GM10248 (cell line): Measurements from ENCODE around the gene DECR2.

ENCODE experiments used
- CTCF ChIA-PET: fragments of 300-600 bp; sonication (Branson Sonifier 250); formaldehyde crosslinking; extraction: SDS; loops from one replicate; lab custom pipeline; 2021; ENCODE audit warnings: antibody characterized with exemption; lab: Yijun Ruan, JAX
- POLR2A ChIA-PET: fragments of 350-650 bp; sonication (Branson Sonifier 250); formaldehyde crosslinking; extraction: SDS; loops from one replicate; lab custom pipeline; 2020; ENCODE audit warnings: antibody characterized with exemption; lab: Yijun Ruan, JAX
- DNase-seq: peaks from one replicate; pipeline ENCODE4 v3.0.0; 2012; ENCODE audit errors: extremely low spot score
- TF ChIP-seq, protein P1 (sequence below): IDR thresholded peaks from 2 replicates; pipeline ENCODE4 v1.5.1; 2012; ENCODE audit warnings: mild to moderate bottlenecking, low read depth; ENCODE audit errors: extremely low read depth, missing control alignments, control extremely low read depth

Gene DECR2

DNA sequence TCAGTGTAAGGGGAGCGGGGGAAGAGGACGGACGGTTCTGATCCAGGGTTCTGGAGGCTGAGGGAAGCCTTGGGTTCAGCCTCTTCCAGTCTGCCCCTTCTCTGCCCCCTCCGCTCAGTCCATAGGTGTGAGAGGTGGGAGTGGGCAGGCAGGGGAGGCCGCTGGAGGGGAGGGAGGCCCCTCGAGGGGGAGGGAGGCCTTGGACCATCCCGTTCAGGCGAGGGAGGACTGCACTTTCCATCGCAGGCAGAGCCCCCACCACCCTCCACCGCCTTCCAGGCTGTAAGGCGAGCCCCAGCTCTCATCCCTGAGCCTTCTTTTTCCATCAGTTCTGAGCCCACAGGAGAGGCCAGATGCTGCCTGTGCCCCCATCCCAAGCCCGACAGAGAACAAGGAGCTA, 44.9 kb upstream of the DECR2 start:
- TF ChIP-seq, protein P1, sequence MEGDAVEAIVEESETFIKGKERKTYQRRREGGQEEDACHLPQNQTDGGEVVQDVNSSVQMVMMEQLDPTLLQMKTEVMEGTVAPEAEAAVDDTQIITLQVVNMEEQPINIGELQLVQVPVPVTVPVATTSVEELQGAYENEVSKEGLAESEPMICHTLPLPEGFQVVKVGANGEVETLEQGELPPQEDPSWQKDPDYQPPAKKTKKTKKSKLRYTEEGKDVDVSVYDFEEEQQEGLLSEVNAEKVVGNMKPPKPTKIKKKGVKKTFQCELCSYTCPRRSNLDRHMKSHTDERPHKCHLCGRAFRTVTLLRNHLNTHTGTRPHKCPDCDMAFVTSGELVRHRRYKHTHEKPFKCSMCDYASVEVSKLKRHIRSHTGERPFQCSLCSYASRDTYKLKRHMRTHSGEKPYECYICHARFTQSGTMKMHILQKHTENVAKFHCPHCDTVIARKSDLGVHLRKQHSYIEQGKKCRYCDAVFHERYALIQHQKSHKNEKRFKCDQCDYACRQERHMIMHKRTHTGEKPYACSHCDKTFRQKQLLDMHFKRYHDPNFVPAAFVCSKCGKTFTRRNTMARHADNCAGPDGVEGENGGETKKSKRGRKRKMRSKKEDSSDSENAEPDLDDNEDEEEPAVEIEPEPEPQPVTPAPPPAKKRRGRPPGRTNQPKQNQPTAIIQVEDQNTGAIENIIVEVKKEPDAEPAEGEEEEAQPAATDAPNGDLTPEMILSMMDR, result no peak
- DNase-seq, result no peak
- ChIA-PET CTCF (interaction anchor here (1.3 kb wide), 2 partner anchors 8 to 13 kb away, joined by 3 to 4 read pairs; no protein-coding TSS in a partner anchor), POLR2A (no interaction called here)

DNA sequence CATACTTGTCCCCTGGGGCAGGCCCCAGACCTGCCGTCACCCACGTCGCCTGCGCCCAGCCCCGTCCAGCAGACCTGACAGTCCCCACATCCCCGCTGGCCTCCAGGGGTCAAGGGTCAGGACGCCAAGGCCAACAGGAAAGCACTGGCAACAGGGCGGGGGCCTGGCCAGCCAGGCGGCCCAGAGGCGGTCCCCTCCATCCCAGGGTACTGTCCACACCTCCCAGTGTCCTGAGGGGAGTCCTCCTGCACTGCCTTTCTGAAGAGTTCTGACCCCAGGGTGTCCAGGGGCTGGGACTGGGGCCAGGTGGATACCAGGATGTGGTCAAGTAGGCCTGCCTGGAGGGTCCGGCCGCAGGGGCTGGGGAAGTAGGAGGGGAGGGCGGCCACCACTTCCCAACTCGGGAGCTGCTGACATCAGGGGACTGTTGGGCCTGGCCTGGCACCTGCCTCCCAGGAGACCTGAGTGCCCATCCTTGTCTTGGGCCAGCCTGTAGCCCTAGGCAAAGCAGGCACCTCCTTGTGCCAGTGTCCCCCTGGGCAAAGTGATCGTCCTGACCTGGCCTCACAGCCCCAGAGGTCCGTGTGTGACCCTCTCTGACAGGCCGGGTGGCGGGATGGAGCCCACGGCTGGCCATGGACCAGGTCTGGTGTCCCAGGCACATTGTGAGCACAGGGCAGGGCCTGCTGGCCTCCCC, 42.5 kb upstream of the DECR2 start:
- no peak for DNase-seq
- CTCF ChIA-PET, result interaction anchor here (1.7 kb wide), 1 partner anchor 253 kb away, joined by 9 read pairs; no protein-coding TSS in a partner anchor
- POLR2A ChIA-PET, result no interaction called here
- TF ChIP-seq, protein P1, result no peak

DNA sequence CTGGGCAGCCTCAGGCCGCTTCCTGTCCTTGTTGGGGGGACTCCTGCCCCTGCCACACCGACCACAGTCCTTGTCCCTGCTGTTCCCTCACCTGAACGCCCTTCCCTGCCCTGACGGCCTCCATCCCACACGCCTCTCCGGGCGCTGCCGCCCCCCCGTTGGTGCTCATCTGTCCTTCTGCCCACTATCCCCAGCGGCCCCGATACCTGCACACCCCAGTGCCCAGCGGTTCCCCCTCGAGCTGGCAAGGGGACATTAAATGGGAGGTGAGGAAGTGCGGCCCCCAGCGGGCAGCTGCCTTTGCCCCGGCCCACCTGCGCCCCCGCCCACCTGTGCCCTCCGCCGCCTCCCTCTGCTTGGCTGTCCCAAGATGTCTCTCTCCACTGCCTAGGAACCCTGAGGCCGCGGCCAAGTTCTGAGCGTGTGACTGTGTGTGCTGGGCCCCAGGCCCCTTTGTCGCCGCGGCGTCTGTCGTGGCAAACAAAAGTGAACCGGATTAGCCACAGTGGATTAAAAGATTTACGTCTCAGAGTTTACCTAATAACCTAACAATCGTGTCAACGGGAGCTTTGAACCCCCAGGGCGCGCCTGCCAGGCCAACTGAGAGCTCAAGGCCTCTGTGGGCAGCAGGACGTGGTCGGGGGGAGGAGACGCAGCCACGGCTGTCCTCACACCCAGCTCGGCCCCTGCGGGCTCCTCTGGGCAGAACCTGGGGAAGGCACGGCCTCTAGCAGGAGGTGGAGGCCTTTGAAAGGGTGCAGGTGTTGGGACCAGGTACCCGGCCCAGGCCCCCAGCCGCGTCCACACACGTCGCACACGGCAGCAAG, 41.6 kb upstream of the DECR2 start:
- TF ChIP-seq, protein P1, result no peak
- CTCF ChIA-PET, result interaction anchor here (1.0 to 1.7 kb wide), 2 partner anchors 125 to 253 kb away, joined by 3 to 9 read pairs; no protein-coding TSS in a partner anchor
- POLR2A ChIA-PET, result no interaction called here
- no peak for DNase-seq

DNA sequence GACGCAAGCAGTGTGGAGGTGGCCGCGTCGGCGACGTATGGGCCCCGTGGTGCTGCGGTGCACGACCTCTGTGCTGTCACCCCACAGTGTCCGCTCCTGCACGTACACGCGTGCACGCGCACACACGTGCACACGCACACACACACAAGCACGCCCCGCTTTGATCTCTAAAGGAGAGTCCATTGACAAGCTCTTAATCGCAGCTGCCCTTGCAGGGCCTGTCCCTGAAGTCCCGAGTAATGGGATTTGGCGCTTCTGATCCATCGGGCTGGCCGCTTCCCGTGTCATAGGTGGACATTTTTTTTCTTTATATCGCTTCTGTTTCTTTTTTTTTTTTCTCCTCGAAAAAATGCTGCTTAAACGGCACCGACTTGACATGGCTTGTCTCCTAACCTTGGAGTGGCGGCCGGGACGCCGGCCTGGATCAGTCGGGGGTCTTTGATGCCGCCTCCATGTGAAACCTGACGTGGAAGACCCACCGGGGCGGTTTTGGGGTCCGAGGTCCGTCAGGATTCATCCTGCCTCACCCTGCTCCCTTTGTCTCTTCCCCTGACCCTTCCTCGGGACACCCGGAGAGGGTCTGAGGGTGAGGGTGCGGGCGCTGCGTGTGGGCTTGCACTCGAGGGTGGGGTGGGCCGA, 40.9 kb upstream of the DECR2 start:
- ChIA-PET CTCF (interaction anchor here (0.8 to 4.8 kb wide), 6 partner anchors 10 to 290 kb away, joined by 3 to 43 read pairs (median 4); no protein-coding TSS in a partner anchor), POLR2A (interaction anchor here (0.6 kb wide), 1 partner anchor 178 kb away, joined by 4 read pairs; no protein-coding TSS in a partner anchor)
- TF ChIP-seq, protein P1, result no peak
- no peak for DNase-seq

DNA sequence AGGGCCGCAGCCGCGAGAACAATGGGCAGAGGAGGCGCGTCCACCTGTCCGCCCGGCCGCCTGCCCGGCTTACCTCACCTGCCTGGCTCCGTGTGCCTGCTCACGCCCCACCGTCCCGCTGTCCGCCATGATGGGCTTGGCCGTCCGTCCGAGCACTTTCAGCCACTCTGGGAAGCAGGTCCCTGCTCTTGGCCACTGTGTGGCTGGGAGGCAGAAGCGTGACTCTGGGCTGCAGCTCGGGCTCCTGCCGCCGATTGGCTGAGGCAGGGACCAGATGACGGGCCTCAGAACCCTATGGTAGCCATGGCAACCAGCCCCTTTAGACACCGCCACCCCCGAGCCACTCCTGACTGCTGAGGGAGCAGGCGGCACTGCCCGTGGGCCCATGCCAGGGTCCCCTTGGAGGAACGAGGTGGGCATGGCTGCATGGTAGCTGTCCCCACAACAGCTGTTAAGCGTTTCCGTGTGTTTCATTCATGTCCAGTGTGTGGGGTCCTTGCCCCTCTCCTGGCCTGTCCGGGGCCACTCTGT, 40.3 kb upstream of the DECR2 start:
- ChIA-PET CTCF (interaction anchor here (0.7 to 4.8 kb wide), 15 partner anchors 10 to 298 kb away, joined by 3 to 43 read pairs (median 4); no protein-coding TSS in a partner anchor), POLR2A (interaction anchor here (0.6 kb wide), 1 partner anchor 178 kb away, joined by 4 read pairs; no protein-coding TSS in a partner anchor)
- DNase-seq, result no peak
- TF ChIP-seq, protein P1, result no peak
